ENCODE measurements around the gene OR51L1. TPM values are rescaled to one million over a fixed set of nuclear protein-coding genes. Genes with fewer than 3 reads are reported as not detected.

Gene OR51L1
- total and polyA plus RNA-seq, 2 of the 13 experiments (the other 11 are each of a cell fraction or from before 2014, with no cell fraction given): not detected

- no peak overlapping the region for H3K9ac ChIP-seq (ENCODE audit: insufficient read depth, low read depth, low read length)
- TF ChIP-seq, protein P1, sequence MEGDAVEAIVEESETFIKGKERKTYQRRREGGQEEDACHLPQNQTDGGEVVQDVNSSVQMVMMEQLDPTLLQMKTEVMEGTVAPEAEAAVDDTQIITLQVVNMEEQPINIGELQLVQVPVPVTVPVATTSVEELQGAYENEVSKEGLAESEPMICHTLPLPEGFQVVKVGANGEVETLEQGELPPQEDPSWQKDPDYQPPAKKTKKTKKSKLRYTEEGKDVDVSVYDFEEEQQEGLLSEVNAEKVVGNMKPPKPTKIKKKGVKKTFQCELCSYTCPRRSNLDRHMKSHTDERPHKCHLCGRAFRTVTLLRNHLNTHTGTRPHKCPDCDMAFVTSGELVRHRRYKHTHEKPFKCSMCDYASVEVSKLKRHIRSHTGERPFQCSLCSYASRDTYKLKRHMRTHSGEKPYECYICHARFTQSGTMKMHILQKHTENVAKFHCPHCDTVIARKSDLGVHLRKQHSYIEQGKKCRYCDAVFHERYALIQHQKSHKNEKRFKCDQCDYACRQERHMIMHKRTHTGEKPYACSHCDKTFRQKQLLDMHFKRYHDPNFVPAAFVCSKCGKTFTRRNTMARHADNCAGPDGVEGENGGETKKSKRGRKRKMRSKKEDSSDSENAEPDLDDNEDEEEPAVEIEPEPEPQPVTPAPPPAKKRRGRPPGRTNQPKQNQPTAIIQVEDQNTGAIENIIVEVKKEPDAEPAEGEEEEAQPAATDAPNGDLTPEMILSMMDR (CRISPR knock-in tag; IDR thresholded peaks at IDR 0.05): peak; percentile 65
- TF ChIP-seq SMC3 (IDR thresholded peaks at IDR 0.05; ENCODE audit: low read length) (peak; percentile 50), STAG1 (CRISPR knock-in tag; IDR thresholded peaks at IDR 0.05) (peak; percentile 69), MXD4 (CRISPR knock-in tag; IDR thresholded peaks at IDR 0.05) (no peak)
- H3K9me3 ChIP-seq (ENCODE audit: low read length): no peaks in the 10 kb centered on the region
- DNase-seq (ENCODE audit: low spot score) (peak; percentile 36), FAIRE-seq (no peak), ATAC-seq (no peak)
- ChIA-PET CTCF (ENCODE audit: low intra/inter-chr PET ratio, low total read pairs) (interaction anchor here (1.7 to 1.8 kb wide), 2 partner anchors 368 to 378 kb away, joined by 8 to 13 read pairs; partner anchors contain the start of gene OR51D1), POLR2A (no interaction called here)
- BruUV-seq (replicated peaks): no TSS peak
- H3K79me2 ChIP-seq (ENCODE audit: insufficient read depth, low read length): no peaks in the 10 kb centered on the region
- no peak overlapping the region for H3K4me3 ChIP-seq (replicated peaks in 1 of 3; ENCODE audit: insufficient read depth in 1 of 3, low read depth in 2 of 3, low read length in 3 of 3)
- in situ Hi-C loops (cut with HindIII; ENCODE audit: extremely low pct_ligation_motif_present, low pct_unique_long_range_greater_than_20kb): loop anchor here (5.0 to 10.0 kb wide), 2 partner anchors 367 to 820 kb away; partner anchors contain the start of gene OR51D1
- no peak overlapping the region for H3K27ac ChIP-seq (ENCODE audit: extremely low read length, insufficient read depth, low read length)
- H3K4me2 ChIP-seq (ENCODE audit: low read depth, low read length): no peak overlapping the region
- no peaks in the 10 kb centered on the region for H3K27me3 ChIP-seq (ENCODE audit: control insufficient read depth in 1 of 2, insufficient read depth in 2 of 2, low read length in 2 of 2)
- no peak overlapping the region for H2AFZ ChIP-seq (ENCODE audit: low read length)
- intact Hi-C loops (cut with micrococcal nuclease; ENCODE audit: unreplicated experiment): loop anchor here (1.0 to 2.0 kb wide), 2 partner anchors 367 to 818 kb away; partner anchors contain the start of gene OR51D1
- H3K4me1 ChIP-seq (ENCODE audit: insufficient read depth, low read length): no peaks in the 10 kb centered on the region
- 3% methylated on average over 6 of the region's 6 CpGs for WGBS (ENCODE audit: low lambda C conversion rate)
- no peaks in the 10 kb centered on the region for H3K36me3 ChIP-seq (replicated peaks in 1 of 2; ENCODE audit: control insufficient read depth in 1 of 2, insufficient read depth in 2 of 2, low read length in 2 of 2)
- H4K20me1 ChIP-seq (ENCODE audit: insufficient read depth, low read length): no peaks in the 10 kb centered on the region
These were observed 10.0 kb downstream of the OR51L1 start for GRCh38 chr11:5004424-5005274.

DNA sequence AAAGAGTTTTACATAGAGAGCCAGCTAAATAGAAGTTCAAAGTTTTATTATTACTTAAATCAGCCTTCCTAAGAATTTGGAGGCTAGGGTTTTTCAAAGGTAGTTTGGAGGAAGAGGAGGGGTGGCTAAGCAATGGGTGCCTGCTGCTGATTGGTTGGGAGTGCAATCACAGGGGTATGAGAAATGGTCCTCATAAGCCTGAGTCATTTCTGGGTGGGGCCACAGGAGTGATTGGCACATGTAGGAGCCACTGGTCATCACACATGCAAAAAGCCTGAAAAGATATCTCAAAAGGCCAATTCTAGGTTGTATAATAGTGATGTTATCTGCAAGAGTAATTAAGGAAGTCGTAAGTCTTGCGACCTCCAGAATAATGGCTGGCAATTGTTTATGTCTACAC is 12.9 kb downstream of the OR51L1 start:
- no peaks in the 10 kb centered on the region for H3K4me1 ChIP-seq (ENCODE audit: insufficient read depth, low read length)
- intact Hi-C loops (cut with micrococcal nuclease; ENCODE audit: unreplicated experiment) (no loop called here), in situ Hi-C loops (cut with HindIII; ENCODE audit: extremely low pct_ligation_motif_present, low pct_unique_long_range_greater_than_20kb) (loop anchor here (5.0 to 10.0 kb wide), 2 partner anchors 370 to 823 kb away; partner anchors contain the start of gene OR51D1)
- H3K4me3 ChIP-seq (replicated peaks in 1 of 3; ENCODE audit: insufficient read depth in 1 of 3, low read depth in 2 of 3, low read length in 3 of 3): no peak overlapping the region
- FAIRE-seq (no peak), DNase-seq (ENCODE audit: low spot score) (no peak), ATAC-seq (no peak)
- H2AFZ ChIP-seq (ENCODE audit: low read length): no peak overlapping the region
- no peaks in the 10 kb centered on the region for H3K79me2 ChIP-seq (ENCODE audit: insufficient read depth, low read length)
- no peaks in the 10 kb centered on the region for H4K20me1 ChIP-seq (ENCODE audit: insufficient read depth, low read length)
- H3K36me3 ChIP-seq (replicated peaks in 1 of 2; ENCODE audit: control insufficient read depth in 1 of 2, insufficient read depth in 2 of 2, low read length in 2 of 2): no peaks in the 10 kb centered on the region
- ChIA-PET POLR2A (no interaction called here), CTCF (ENCODE audit: low intra/inter-chr PET ratio, low total read pairs) (no interaction called here)
- no TSS peak for BruUV-seq (replicated peaks)
- no peak overlapping the region for H3K9ac ChIP-seq (ENCODE audit: insufficient read depth, low read depth, low read length)
- H3K27me3 ChIP-seq (ENCODE audit: control insufficient read depth in 1 of 2, insufficient read depth in 2 of 2, low read length in 2 of 2): no peaks in the 10 kb centered on the region
- no peak overlapping the region for H3K27ac ChIP-seq (ENCODE audit: extremely low read length, insufficient read depth, low read length)
- TF ChIP-seq, protein P2, sequence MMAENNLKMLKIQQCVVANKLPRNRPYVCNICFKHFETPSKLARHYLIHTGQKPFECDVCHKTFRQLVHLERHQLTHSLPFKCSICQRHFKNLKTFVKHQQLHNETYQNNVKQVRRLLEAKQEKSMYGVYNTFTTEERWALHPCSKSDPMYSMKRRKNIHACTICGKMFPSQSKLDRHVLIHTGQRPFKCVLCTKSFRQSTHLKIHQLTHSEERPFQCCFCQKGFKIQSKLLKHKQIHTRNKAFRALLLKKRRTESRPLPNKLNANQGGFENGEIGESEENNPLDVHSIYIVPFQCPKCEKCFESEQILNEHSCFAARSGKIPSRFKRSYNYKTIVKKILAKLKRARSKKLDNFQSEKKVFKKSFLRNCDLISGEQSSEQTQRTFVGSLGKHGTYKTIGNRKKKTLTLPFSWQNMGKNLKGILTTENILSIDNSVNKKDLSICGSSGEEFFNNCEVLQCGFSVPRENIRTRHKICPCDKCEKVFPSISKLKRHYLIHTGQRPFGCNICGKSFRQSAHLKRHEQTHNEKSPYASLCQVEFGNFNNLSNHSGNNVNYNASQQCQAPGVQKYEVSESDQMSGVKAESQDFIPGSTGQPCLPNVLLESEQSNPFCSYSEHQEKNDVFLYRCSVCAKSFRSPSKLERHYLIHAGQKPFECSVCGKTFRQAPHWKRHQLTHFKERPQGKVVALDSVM (CRISPR knock-in tag; IDR thresholded peaks at IDR 0.05): no peak
- no peak for TF ChIP-seq JUN (CRISPR knock-in tag; IDR thresholded peaks at IDR 0.05)
- TF ChIP-seq ZNF296 (CRISPR knock-in tag; conservative IDR thresholded peaks at IDR 0.05): no peak
- no peak for TF ChIP-seq POLR2AphosphoS5 (IDR thresholded peaks at IDR 0.05; ENCODE audit: low read depth, low read length)
- TF ChIP-seq IRX3 (CRISPR knock-in tag; IDR thresholded peaks at IDR 0.05; ENCODE audit: borderline replicate concordance, low read depth): no peak
- no peak for TF ChIP-seq ZNF333 (CRISPR knock-in tag; IDR thresholded peaks at IDR 0.05; ENCODE audit: borderline replicate concordance)
- TF ChIP-seq, protein P3, sequence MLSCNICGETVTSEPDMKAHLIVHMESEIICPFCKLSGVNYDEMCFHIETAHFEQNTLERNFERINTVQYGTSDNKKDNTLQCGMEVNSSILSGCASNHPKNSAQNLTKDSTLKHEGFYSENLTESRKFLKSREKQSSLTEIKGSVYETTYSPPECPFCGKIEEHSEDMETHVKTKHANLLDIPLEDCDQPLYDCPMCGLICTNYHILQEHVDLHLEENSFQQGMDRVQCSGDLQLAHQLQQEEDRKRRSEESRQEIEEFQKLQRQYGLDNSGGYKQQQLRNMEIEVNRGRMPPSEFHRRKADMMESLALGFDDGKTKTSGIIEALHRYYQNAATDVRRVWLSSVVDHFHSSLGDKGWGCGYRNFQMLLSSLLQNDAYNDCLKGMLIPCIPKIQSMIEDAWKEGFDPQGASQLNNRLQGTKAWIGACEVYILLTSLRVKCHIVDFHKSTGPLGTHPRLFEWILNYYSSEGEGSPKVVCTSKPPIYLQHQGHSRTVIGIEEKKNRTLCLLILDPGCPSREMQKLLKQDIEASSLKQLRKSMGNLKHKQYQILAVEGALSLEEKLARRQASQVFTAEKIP (CRISPR knock-in tag; IDR thresholded peaks at IDR 0.05; ENCODE audit: borderline replicate concordance): no peak
- no peak for TF ChIP-seq ZNF670 (CRISPR knock-in tag; IDR thresholded peaks at IDR 0.05; ENCODE audit: borderline replicate concordance)
- no peak overlapping the region for H3K4me2 ChIP-seq (ENCODE audit: low read depth, low read length)
- 4% methylated on average over 2 of the region's 2 CpGs for WGBS (ENCODE audit: low lambda C conversion rate)
- H3K9me3 ChIP-seq (ENCODE audit: low read length): no peaks in the 10 kb centered on the region
